ENCODE data around the gene WRAP53. TPM values are rescaled to one million over a fixed set of nuclear protein-coding genes. Genes with fewer than 3 reads are reported as not detected.

Gene WRAP53
- total RNA-seq, 4 donors from 2014 or later: 1.0 to 8.8 (median 6.2) TPM

- H3K4me3 ChIP-seq: no peak overlapping the region
- no peak for TF ChIP-seq POLR2A (IDR thresholded peaks at IDR 0.05)
- no peak for TF ChIP-seq CTCF (IDR thresholded peaks at IDR 0.05)
- no peaks in the 10 kb centered on the region for H3K36me3 ChIP-seq
- H3K27ac ChIP-seq: no peak overlapping the region
- peaks cover 0 to 3% of the 10 kb centered on the region in 2 donors for H3K4me1 ChIP-seq
- no peak for DNase-seq
- intact Hi-C loops (cut with DNase I; ENCODE audit: low total_unique reads): no loop called here
- H3K9me3 ChIP-seq: no peaks in the 10 kb centered on the region
- no peaks in the 10 kb centered on the region for H3K27me3 ChIP-seq
These were observed 31.4 kb downstream of the WRAP53 start for GRCh38 chr17:7719661-7720060.

- TF ChIP-seq POLR2A (IDR thresholded peaks at IDR 0.05): no peak
- no peak for TF ChIP-seq CTCF (IDR thresholded peaks at IDR 0.05)
These were observed 31.8 kb downstream of the WRAP53 start for GRCh38 chr17:7720125-7720524.

GRCh38 chr17:7721612-7722011 lies 33.3 kb downstream of the WRAP53 start:
- no peaks in the 10 kb centered on the region for H3K36me3 ChIP-seq

More at GRCh38 chr17:7720125-7720524, 31.8 kb downstream of the WRAP53 start:
- H3K27ac ChIP-seq: no peak overlapping the region
- no peak for DNase-seq
- intact Hi-C loops (cut with DNase I; ENCODE audit: low total_unique reads): no loop called here
- H3K4me1 ChIP-seq: peaks cover 0 to 3% of the 10 kb centered on the region in 2 donors
- no peaks in the 10 kb centered on the region for H3K27me3 ChIP-seq
- H3K4me3 ChIP-seq: no peak overlapping the region
- H3K36me3 ChIP-seq: no peaks in the 10 kb centered on the region
- no peaks in the 10 kb centered on the region for H3K9me3 ChIP-seq

GRCh38 chr17:7727886-7728285 lies 39.6 kb downstream of the WRAP53 start:
- Histone ChIP-seq H3K4me1 (no peaks in the 10 kb centered on the region), H3K4me3 (no peak overlapping the region), H3K9me3 (no peaks in the 10 kb centered on the region), H3K27me3 (no peaks in the 10 kb centered on the region), H3K27ac (no peak overlapping the region), H3K36me3 (no peaks in the 10 kb centered on the region)
- no peak for DNase-seq
- intact Hi-C loops (cut with DNase I; ENCODE audit: low total_unique reads): no loop called here
- TF ChIP-seq POLR2A (IDR thresholded peaks at IDR 0.05): no peak

More at GRCh38 chr17:7721612-7722011, 33.3 kb downstream of the WRAP53 start:
- Histone ChIP-seq H3K4me3 (no peak overlapping the region), H3K4me1 (peaks cover 0 to under 1% of the 10 kb centered on the region in 2 donors), H3K27ac (no peak overlapping the region), H3K9me3 (no peaks in the 10 kb centered on the region), H3K27me3 (no peaks in the 10 kb centered on the region)
- intact Hi-C loops (cut with DNase I; ENCODE audit: low total_unique reads): no loop called here
- TF ChIP-seq CTCF (IDR thresholded peaks at IDR 0.05) (no peak), POLR2A (IDR thresholded peaks at IDR 0.05) (no peak)
- no peak for DNase-seq

- no peaks in the 10 kb centered on the region for H3K27me3 ChIP-seq
- intact Hi-C loops (cut with DNase I; ENCODE audit: low total_unique reads): no loop called here
These were observed 41.5 kb downstream of the WRAP53 start for GRCh38 chr17:7729816-7730215.

More at GRCh38 chr17:7729816-7730215, 41.5 kb downstream of the WRAP53 start:
- DNase-seq: no peak
- H3K9me3 ChIP-seq: no peaks in the 10 kb centered on the region
- no peak overlapping the region for H3K4me3 ChIP-seq
- H3K36me3 ChIP-seq: no peaks in the 10 kb centered on the region
- H3K27ac ChIP-seq: no peak overlapping the region
- no peak for TF ChIP-seq CTCF (IDR thresholded peaks at IDR 0.05)
- no peak for TF ChIP-seq POLR2A (IDR thresholded peaks at IDR 0.05)
- H3K4me1 ChIP-seq: no peaks in the 10 kb centered on the region

Measured in uterus (tissue), 4 donors.